ENCODE data around the gene DYNLT2B.
"Not testable (repeated sequence)": the region's sequence is repeated elsewhere in the genome, so short reads cannot be mapped to it uniquely, and the experiment has no call there.

DYNLT2B gene

GRCh38 chr3:196317687-196318467 is at the start of gene DYNLT2B:
Gene DYNLT2B, minus strand, starts transcription at chr3:196318240. Its CDS starts 88 bp downstream, at chr3:196318152.
- DNase-seq, result peak; percentile 91

- no peak for DNase-seq
Measured at GRCh38 chr3:196365736-196366135, 47.7 kb upstream of the DYNLT2B start.

- DNase-seq, result no peak
Measured at GRCh38 chr3:196360586-196360985, 42.5 kb upstream of the DYNLT2B start.

GRCh38 chr3:196358540-196358939 is 40.5 kb upstream of the DYNLT2B start:
- DNase-seq, result not testable (repeated sequence)

GRCh38 chr3:196357905-196358304 is 39.9 kb upstream of the DYNLT2B start:
- DNase-seq, result no peak

GRCh38 chr3:196356556-196356955 is 38.5 kb upstream of the DYNLT2B start:
- DNase-seq, result no peak

- DNase-seq, result no peak
Measured at GRCh38 chr3:196355668-196356067, 37.6 kb upstream of the DYNLT2B start.

- no peak for DNase-seq
Measured at GRCh38 chr3:196354132-196354531, 36.1 kb upstream of the DYNLT2B start.

GRCh38 chr3:196351541-196351940 is 33.5 kb upstream of the DYNLT2B start:
- DNase-seq, result no peak

GRCh38 chr3:196350067-196350466 is 32.0 kb upstream of the DYNLT2B start:
- DNase-seq, result no peak

GRCh38 chr3:196348698-196349097 is 30.7 kb upstream of the DYNLT2B start:
- DNase-seq, result no peak

- DNase-seq, result no peak
Measured at GRCh38 chr3:196344663-196345062, 26.6 kb upstream of the DYNLT2B start.

- not testable (repeated sequence) for DNase-seq
Measured at GRCh38 chr3:196343917-196344316, 25.9 kb upstream of the DYNLT2B start.

- DNase-seq, result peak; percentile 40
Measured at GRCh38 chr3:196341137-196341536, 23.1 kb upstream of the DYNLT2B start.

- no peak for DNase-seq
Measured at GRCh38 chr3:196340466-196340865, 22.4 kb upstream of the DYNLT2B start.

- DNase-seq, result peak; percentile 45
Measured at GRCh38 chr3:196339493-196340254, 21.6 kb upstream of the DYNLT2B start.

- no peak for DNase-seq
Measured at GRCh38 chr3:196339044-196339443, 21.0 kb upstream of the DYNLT2B start.

- DNase-seq, result no peak
Measured at GRCh38 chr3:196336319-196337145, 18.5 kb upstream of the DYNLT2B start.

GRCh38 chr3:196335503-196335948 is 17.5 kb upstream of the DYNLT2B start:
- DNase-seq, result no peak

GRCh38 chr3:196334982-196335381 is 16.9 kb upstream of the DYNLT2B start:
- DNase-seq, result no peak

- DNase-seq, result no peak
Measured at GRCh38 chr3:196332168-196332567, 14.1 kb upstream of the DYNLT2B start.

GRCh38 chr3:196327405-196327804 is 9.4 kb upstream of the DYNLT2B start:
- DNase-seq, result no peak

- no peak for DNase-seq
Measured at GRCh38 chr3:196326936-196327335, 8.9 kb upstream of the DYNLT2B start.
